Measurements from ENCODE around the gene DHODH.
"Not testable (repeated sequence)": the region's sequence is repeated elsewhere in the genome, so short reads cannot be mapped to it uniquely, and the experiment has no call there.

Gene DHODH

DNA sequence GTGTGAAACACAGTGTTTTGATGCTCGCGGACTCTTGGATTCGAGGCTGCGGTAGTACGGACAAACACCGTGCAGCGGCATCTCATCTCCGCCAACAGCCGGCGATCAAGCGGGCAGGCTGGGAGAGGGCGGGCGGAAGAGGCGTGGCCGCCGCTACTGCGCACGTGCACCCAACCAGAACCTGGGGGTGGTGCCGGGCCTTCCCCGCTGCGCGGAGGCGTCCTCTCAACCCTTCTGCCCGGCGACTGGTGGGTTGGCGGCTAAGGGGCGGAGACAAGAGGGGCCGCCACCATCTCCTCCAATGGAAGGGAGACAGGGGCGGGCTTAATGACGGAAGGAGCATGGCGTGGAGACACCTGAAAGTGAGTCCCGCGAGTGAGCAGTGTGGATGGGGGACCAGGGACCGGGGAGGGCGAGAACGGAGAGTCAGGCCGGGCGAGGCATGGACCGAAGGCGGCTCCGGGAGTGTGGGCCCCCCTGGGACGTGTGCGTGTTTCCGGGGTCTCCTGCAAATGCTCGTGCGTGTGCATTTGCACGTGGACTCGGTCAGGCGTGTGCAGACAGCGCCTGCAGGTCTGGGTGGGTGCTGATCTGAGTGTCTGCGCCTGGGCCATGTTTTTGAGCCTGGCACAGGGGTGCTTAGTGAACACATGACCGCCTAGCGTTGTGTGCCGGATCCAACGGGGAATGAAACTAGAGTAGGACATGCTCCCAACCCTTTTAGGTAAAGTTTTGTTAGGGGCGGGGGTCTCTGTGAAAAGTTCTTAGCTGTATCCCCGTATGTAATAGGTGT lies at the start of gene DHODH:
TSS of gene DHODH (plus strand) at position 321 of the 793 bp plus-strand sequence. CDS start at position 342, 21 bp downstream.
- peak within 1 kb of the TSS in 18 of 21 experiments; percentile 14 to 78 (median 62) for H3K27ac ChIP-seq
- peak within 1 kb of the TSS; percentile 77 to 96 (median 85) for H3K4me3 ChIP-seq

DNA sequence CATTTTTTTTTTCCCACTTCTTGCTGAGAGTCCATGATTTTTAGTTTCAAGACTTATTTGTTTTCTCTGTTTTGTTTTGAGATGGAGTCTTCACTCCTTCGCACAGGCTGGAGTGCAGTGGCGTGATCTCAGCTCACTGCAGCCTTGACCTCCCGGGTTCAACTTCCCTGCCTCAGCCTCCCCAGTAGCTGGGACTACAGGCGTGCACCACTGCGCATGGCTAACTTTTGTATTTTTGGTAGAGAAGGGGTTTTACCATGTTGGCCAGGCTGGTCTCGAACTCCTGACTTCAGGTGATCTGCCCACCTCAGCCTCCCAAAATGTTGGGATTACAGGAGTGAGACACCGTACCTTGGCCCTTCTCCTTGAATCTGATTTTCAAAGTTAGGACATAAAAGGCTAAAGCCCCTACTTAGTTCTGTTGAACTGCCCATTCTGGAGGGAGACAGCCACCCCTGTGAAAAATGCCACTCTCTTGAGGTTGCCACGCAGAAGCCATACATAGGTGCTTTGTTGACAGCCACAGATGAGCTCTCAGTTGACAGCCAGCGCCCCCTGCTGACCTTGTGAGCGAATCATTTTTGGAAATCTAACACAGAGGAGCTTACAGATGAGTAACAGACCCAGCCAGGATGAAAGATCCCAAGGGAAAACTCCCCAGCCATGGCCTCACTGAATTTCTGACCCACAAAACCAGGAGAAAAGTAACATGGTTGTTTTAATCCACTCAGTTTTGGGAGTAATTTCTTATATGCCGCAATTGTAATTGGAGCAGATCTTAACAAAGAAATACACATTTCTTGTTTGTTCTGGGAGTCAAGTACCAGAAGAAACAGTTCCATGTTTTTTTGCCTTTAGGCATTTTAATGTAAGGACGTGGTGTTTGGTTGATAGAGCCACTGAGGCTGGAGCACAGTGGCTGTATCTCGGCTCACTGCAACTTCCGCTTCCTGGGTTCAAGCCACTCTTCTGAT lies 47.2 kb upstream of the DHODH start:
- Histone ChIP-seq H3K4me3 (no peak overlapping the region), H3K27ac (no peak overlapping the region)

DNA sequence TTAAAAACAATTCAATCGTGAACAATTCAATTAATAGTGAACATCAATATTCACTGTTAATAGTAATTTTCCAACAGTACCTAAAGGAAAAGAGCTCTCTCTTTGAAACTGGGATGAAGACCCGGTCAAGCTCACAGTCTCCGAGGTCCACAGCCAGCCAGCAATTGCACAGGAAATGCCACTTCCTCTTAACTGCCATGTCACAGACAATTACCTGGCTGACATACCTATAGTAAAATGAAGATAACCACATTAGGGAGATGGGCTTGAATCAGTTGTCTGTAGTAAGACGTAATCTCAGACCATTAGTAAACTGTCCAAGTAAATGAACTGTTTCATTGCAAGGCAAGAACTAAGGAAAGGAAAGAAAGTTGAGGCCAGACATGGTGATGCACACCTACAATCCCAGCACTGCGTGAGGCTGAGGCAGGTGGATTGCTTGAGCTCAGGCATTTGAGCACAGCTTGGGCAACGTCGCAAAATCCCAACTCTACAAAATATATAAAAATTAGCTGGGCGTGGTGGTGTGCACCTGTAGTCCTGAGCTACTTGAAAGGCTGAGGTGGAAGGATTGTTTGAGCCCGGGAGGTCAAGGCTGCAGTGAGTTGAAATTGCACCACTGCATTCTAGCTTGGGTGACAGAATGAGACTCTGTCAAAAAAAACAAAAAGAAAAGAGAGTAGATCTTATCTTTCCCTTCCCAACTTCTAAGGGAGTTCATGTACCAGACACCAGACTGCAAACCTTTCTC lies 45.2 kb upstream of the DHODH start:
- H3K4me3 ChIP-seq = no peak overlapping the region

DNA sequence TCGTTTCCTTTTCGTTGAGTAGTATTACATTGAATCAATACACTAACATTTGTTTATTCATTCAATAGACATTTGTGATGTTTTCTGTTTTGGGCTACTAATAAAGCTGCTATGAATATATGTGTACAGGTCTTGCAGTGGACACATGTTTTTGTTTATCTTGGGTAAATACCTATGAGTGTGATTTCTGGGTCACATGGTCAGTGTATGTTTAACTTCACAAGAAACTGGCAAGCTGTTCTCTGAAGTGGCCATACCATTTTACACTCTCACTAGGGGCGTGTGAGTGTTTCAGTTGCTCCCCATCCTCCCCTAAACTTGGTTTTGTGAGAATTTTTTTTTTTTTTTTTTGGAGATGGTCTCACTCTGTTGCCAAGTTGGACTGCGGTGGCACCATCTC lies 43.3 kb upstream of the DHODH start:
- Histone ChIP-seq H3K27ac (no peak overlapping the region), H3K4me3 (no peak overlapping the region)

More for the DNA sequence above, 45.2 kb upstream of the DHODH start:
- no peak overlapping the region for H3K27ac ChIP-seq

DNA sequence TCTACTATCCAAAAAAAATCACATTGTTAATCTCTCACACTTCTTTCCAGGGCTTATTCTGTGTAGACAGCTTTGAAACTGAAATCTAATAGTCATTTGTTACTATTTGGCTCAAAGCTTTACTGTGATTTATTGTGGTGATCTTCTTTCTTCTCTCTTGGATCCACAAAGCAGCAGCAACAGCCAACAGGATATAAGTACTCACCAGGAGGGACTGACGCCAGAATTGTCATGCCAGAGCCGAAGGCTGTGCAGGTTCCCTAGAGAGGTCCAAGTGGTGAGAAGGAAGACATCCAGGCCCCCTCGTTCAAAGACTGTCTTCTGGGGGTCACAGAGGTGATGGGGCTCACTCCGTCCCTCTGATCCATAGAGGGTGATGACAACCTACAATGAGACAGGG lies 41.6 kb upstream of the DHODH start:
- H3K27ac ChIP-seq = no peak overlapping the region
- H3K4me3 ChIP-seq = no peak overlapping the region

DNA sequence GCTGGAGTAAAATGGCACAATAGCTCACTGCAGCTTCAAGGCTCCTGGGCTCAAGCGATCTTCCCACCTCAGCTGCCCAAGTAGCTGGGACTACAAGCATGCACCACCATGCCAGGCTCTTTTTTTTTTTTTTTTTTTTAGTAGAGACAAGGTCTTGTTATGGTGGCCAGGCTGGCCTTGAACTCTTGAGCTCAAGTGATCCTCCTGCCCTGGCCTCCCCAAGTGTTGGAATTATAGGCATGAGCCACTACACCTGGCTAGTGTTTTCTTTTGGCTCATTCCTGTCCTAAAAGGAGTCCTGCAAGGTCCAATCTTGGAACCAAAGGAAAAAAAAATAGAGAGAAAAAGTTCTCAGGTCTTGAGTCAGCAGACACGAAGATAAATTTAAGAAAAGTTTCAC lies 39.2 kb upstream of the DHODH start:
- H3K27ac ChIP-seq = no peak overlapping the region
- no peak overlapping the region for H3K4me3 ChIP-seq

DNA sequence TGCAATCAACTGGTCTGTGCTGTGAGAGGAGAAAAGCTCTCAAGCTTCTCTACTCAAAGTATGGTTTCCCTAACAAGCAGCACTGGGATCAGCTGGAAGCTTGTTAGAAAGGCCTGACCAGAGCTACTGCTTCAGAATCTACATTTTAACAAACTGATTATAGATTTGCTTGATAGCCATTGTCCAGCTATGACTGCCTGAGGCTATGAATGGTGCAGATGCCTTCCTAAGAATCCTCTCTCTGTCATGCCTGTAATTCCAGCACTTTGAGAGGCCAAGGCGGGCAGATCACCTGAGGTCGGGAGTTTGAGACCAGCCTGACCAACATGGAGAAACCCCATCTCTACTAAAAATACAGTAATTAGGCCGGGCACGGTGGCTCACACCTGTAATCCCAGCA lies 37.0 kb upstream of the DHODH start:
- Histone ChIP-seq H3K4me3 (no peak overlapping the region), H3K27ac (no peak overlapping the region)

DNA sequence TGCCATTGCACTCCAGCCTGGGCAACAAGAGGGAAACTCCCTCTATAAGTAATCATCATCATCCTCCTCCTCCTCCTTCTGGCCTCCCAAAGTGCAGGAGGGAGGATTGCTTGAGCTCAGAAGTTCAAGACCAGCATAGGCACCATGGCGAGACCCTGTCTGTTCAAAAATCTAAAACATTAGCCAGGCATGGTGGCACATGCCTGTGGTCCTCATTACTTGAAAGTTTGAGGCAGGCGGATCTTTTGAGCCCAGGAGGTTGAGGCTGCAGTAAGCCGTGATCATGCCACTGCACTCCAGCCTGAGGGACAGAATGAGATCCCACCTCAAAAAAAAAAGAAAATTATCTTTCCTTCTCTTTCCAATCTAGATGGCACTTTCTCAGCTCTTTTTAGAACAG lies 36.2 kb upstream of the DHODH start:
- Histone ChIP-seq H3K27ac (no peak overlapping the region), H3K4me3 (no peak overlapping the region)

DNA sequence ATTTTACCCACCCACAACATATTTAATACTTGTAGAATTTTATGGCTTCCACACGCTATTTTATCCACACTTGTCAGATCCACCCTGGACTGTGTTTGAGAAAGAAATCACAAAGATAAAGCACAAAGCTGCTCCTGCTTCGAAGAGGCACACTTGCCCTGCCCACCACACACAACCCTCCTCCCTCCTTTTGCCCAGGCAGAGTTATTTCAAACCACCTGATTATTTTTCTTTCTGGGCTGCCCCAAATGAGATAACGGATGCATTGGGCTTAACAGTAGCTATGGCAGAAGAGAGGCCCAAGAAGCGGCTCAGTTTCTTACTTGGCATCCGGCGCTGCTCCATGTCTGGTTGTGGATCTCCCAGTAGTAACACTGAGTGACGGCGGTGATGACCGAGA lies 35.5 kb upstream of the DHODH start:
- H3K27ac ChIP-seq = no peak overlapping the region
- no peak overlapping the region for H3K4me3 ChIP-seq

DNA sequence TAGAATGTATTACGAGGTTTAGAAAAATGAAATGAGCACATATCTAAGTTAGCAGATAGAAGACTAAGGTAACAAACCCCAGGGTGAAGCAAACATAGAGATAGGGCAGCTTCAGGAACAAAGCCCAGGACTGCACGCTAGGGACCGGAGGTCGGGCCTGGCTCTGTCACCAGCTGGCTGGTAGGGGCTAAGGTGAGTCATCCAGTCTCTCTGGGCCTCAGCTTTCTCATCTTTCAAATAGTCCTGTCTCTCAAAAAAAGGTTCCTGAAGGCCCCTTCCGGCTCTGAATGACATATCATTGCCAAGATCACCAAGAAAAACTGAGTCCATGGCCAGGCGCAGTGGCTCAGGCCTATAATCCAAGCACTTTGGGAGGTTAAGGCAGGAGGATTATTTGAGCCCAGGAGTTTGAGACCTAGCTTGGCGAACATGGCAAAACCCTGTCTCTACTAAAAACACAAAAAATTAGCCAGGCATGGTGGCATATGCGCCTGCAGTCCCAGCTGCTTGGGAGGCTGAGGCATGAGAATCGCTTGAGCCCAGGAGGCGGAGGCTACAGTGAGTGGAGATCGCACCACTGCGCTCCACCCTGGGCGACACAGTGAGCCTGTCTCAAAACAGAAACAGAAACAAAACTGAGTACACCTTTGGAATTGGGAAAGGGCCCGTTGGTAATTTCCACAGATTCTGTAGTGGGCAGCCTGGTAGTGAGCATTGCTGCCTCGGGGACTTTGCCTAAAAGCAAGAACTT lies 34.3 kb upstream of the DHODH start:
- no peak overlapping the region for H3K27ac ChIP-seq
- no peak overlapping the region for H3K4me3 ChIP-seq

DNA sequence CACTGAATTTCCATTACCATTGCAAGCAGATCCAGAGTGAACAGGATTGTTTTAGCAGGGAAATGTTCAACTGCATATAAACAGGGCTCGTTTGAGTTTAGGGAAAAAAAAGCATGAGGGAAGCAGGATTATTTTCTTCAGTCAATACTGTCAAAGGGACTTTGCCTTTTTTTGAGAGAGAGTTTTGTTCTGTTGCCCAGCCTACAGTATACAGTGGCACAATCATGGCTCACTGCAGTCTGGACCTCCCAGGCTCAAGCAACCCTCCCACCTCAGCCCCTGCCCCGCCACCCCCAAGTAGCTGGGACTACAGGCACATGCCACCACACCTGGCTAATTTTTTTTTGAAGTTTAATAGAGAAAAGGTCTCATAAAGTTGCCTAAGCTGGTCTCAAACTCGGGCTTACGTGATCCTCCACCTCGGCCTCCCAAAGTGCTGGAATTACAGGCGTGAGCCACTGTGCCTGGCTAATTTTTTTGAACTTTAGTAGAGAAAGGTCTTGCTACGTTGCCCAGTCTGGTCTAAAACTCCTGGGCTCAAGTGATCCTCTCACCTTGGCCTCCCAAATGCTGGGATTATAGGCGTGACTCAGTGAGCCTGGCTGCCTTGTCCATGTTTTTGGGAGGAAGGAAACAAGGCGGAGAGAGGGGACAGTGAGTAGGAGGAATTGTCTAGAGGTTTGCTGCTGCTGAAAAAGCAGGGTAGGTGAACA lies 23.1 kb upstream of the DHODH start:
- Histone ChIP-seq H3K4me3 (no peak overlapping the region), H3K27ac (no peak overlapping the region)

DNA sequence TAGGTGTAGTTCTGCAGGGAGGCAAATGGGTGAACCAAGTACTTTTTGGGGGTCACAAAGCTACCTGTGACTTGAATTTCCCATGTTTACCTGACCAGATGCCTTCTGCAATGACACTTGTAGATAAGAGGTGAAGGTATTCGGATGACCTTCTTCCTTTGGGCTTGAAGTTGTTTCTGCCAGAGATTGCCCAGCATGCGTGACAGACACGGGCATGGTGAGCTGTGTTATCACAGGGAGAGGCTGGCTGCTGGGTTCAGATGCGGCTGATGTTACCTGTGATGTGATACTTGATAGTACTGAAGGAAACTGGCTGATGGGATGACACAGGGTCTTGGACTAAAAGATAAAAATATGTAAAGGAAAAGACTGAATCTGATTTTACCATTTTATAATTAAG lies 22.4 kb upstream of the DHODH start:
- no peak overlapping the region for H3K4me3 ChIP-seq
- no peak overlapping the region for H3K27ac ChIP-seq

DNA sequence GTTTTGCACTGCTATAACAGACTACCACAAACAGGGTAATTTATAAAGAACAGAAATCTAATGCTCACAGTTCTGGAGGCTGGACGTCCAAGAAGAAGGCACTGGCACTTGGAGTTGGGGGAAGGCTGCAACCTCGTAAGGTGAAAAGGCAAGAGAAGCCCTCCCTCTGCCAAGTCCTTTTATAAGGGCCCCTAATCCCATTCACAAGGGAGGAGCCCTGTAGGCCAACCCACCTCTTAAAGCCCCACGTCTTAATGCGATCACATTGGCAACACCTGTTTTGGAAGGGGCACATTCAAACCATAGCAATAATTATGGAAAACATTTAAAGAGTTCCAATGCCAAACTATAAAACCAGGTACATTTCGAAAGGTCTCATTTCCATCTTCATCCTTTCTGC lies 13.5 kb upstream of the DHODH start:
- H3K27ac ChIP-seq = no peak overlapping the region

DNA sequence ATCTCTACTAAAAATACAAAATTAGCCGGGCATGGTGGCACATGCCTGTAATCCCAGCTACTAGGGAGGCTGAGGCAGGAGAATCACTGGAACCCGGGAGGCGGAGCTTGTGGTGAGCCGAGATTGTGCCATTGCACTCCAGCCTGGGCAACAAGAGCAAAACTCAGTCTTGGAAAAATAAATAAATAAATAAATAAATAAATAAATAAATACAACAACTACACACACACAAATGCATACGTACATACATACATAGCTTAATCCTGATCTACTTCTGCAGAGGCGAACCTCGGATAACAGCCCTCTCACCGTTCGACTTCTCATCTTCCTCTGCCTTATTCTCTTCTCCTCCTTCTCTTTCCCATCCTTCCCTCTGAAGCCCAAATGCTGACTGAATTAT lies 11.0 kb upstream of the DHODH start:
- not testable (repeated sequence) for H3K4me3 ChIP-seq

More for the DNA sequence above, 13.5 kb upstream of the DHODH start:
- no peak overlapping the region for H3K4me3 ChIP-seq

DNA sequence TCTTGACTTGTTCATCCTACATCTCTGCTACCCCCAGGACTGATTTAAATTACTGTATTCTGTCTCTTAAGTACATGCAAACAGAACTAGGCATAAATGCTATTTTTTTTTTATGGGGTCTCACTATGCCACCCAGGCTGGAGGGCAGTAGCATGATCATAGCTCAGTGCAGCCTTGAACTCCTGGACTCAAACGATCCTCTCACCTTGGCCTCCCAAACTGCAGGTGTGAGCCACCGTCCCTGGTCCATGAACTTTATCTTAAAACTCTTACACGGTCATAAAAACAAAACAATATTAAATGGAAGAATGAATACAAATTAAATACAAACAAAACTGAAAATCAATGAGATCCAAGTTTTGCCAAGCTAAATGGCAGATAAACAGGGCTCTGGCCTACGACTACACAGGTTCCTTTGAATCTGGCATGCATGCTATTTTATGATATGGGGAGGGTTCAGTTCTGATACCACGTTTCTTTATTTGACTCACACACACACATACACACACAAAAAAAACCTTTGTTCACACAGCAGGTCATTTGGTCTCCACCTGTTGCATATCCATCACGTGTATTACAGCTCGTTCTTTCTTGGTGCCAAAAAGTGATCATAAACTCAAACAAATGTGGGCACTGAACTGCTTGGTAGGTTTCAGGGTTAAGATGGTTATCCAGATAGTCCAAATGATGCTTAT lies 7.2 kb upstream of the DHODH start:
- Histone ChIP-seq H3K4me3 (no peak overlapping the region), H3K27ac (no peak overlapping the region)

More for the DNA sequence above, 11.0 kb upstream of the DHODH start:
- not testable (repeated sequence) for H3K27ac ChIP-seq

DNA sequence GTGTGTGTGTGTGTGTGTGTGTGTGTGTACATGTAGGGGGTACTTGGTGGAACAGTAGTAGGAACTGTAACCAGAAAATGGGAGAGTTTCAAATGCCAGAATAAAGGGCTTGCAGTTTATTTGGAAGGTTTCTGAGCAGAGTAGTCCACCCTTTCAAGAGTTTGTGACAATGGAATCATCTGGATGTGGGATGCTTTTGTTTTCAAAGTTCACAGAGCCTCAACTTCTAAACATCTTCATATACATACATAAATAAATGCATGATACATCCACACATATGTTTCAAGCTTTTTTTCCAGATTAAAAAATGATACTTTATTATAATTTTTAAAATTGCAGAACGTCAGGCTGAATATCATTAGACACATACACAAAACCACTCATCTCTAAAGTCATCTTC lies 5.9 kb upstream of the DHODH start:
- H3K4me3 ChIP-seq = no peak overlapping the region

DNA sequence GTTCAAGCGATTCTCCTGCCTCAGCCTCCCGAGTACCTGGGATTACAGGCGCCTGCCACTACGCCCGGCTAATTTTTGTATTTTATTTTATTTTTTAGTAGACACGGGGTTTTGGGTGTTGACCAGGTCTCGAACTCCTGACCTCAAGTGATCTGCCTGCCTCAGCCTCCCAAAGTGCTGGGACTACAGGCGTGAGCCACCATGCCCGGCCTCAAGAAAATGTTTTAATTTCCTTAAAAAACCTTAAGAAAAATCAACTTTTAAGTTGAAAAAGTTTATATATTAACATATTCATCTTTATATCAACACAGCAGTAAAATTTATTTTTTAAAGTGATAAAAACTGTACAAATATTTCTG lies 500 bp upstream of the DHODH start:
- Histone ChIP-seq H3K4me3 (peak overlapping the region in 5 of 7 experiments; percentile 80 to 96 (median 85)), H3K27ac (peak overlapping the region in 2 of 21 experiments; percentile 33 to 38)

More for the DNA sequence above, 5.9 kb upstream of the DHODH start:
- H3K27ac ChIP-seq = no peak overlapping the region

DNA sequence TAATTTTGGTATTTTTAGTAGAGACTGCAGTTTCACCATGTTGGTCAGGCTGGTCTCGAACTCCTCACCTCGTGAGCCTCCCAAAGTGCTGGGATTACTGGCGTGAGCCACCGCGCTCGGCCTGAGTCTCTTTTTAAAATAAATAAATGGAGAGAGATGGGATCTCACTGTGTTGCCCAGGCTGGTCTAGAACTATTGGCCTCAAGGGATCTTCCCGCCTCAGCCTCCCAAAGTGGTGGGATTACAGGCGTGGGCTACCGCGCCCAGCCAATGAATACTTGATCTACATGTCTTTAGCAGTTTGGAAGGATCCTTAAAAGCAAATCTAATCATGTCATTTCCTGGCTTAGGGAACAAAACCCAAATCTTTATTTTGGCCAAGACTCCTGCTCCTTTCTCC lies 1.2 kb downstream of the DHODH start:
- H3K4me3 ChIP-seq = no peak overlapping the region
- no peak overlapping the region for H3K27ac ChIP-seq
